Keratinocyte (primary cell): ENCODE results near the gene DPAGT1.

Experiments used
- EZH2 ChIP-seq: IDR thresholded peaks from one replicate; pipeline ENCODE4 v1.6.1; 2012; ENCODE audit warnings: inconsistent platforms, mild to moderate bottlenecking, low read length, moderate library complexity
- TF ChIP-seq, protein P1 (sequence below), 3 experiments: IDR thresholded peaks in 1 of 3; conservative IDR thresholded peaks in 1 of 3; optimal IDR thresholded peaks in 1 of 3; 2 replicates in 2 of 3; 3 replicates in 1 of 3; pipeline versions ENCODE3 to v1.5.1; 2011; ENCODE audit warnings: low read length in 3 of 3, mild to moderate bottlenecking in 3 of 3, moderate library complexity in 2 of 3, control low read depth in 1 of 3, inconsistent platforms in 1 of 3; ENCODE audit not compliant: insufficient read depth in 2 of 3; ENCODE audit errors: extremely low read depth in 1 of 3

DNA sequence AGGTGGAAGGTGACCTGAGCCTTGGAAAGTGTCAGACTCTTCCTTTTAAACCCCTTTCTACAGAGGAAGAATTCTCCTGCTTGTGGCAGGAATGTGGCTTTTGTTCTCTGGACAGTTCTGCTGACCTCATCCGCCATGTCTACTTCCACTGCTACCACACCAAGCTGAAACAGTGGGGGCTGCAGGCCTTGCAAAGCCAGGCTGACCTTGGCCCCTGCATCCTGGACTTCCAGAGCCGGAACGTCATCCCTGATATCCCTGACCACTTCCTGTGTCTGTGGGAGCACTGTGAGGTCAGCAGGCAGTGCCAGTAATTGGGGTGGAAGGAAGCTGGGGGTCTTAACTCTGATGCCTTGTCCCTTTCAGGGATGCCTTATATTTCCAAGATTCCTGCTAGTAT is 29.0 kb upstream of the DPAGT1 start:
- TF ChIP-seq, protein P1, sequence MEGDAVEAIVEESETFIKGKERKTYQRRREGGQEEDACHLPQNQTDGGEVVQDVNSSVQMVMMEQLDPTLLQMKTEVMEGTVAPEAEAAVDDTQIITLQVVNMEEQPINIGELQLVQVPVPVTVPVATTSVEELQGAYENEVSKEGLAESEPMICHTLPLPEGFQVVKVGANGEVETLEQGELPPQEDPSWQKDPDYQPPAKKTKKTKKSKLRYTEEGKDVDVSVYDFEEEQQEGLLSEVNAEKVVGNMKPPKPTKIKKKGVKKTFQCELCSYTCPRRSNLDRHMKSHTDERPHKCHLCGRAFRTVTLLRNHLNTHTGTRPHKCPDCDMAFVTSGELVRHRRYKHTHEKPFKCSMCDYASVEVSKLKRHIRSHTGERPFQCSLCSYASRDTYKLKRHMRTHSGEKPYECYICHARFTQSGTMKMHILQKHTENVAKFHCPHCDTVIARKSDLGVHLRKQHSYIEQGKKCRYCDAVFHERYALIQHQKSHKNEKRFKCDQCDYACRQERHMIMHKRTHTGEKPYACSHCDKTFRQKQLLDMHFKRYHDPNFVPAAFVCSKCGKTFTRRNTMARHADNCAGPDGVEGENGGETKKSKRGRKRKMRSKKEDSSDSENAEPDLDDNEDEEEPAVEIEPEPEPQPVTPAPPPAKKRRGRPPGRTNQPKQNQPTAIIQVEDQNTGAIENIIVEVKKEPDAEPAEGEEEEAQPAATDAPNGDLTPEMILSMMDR (optimal IDR thresholded peaks at IDR 0.05 in 1 of 3, IDR thresholded peaks at IDR 0.05 in 1 of 3, conservative IDR thresholded peaks at IDR 0.05 in 1 of 3; ENCODE audit: extremely low read depth in 1 of 3, insufficient read depth in 2 of 3, low read length in 3 of 3), result no peak
- no peak for TF ChIP-seq EZH2
